HG03196 (cell line): ENCODE results near the gene GPR39.

Experiments
- ATAC-seq: cut with Tn5 transposase; IDR thresholded peaks from one replicate; pipeline ENCODE4 v1.9.1; 2021; ENCODE audit not compliant: unreplicated experiment

Gene GPR39

GRCh38 chr2:132595693-132596092 lies 179.1 kb downstream of the GPR39 start:
- ATAC-seq, result no peak

GRCh38 chr2:132597166-132597565 lies 180.6 kb downstream of the GPR39 start:
- no peak for ATAC-seq

GRCh38 chr2:132597831-132598230 lies 181.2 kb downstream of the GPR39 start:
- ATAC-seq, result no peak

GRCh38 chr2:132598536-132598935 lies 181.9 kb downstream of the GPR39 start:
- ATAC-seq, result no peak

GRCh38 chr2:132599556-132599955 lies 183.0 kb downstream of the GPR39 start:
- ATAC-seq, result no peak

GRCh38 chr2:132604561-132604960 lies 188.0 kb downstream of the GPR39 start:
- no peak for ATAC-seq

GRCh38 chr2:132605236-132606180 lies 188.9 kb downstream of the GPR39 start:
- no peak for ATAC-seq

GRCh38 chr2:132606649-132607048 lies 190.0 kb downstream of the GPR39 start:
- no peak for ATAC-seq

GRCh38 chr2:132607426-132608090 lies 191.0 kb downstream of the GPR39 start:
- no peak for ATAC-seq

GRCh38 chr2:132608311-132608710 lies 191.7 kb downstream of the GPR39 start:
- ATAC-seq, result no peak

GRCh38 chr2:132609101-132609890 lies 192.7 kb downstream of the GPR39 start:
- ATAC-seq, result no peak

GRCh38 chr2:132611719-132612118 lies 195.1 kb downstream of the GPR39 start:
- no peak for ATAC-seq

- ATAC-seq, result no peak
These were observed 198.9 kb downstream of the GPR39 start for GRCh38 chr2:132615329-132616085.

GRCh38 chr2:132617989-132618388 lies 201.4 kb downstream of the GPR39 start:
- ATAC-seq, result no peak

- no peak for ATAC-seq
These were observed 202.1 kb downstream of the GPR39 start for GRCh38 chr2:132618734-132619133.

GRCh38 chr2:132620115-132620514 lies 203.5 kb downstream of the GPR39 start:
- ATAC-seq, result no peak

- ATAC-seq, result no peak
These were observed 204.7 kb downstream of the GPR39 start for GRCh38 chr2:132621131-132621875.

GRCh38 chr2:132623096-132623839 lies 206.7 kb downstream of the GPR39 start:
- no peak for ATAC-seq

- ATAC-seq, result no peak
These were observed 210.9 kb downstream of the GPR39 start for GRCh38 chr2:132627536-132627935.
